Right lung (tissue), 5 donors: ENCODE data around the gene ACTL10. TPM values are rescaled to one million over a fixed set of nuclear protein-coding genes. Genes with fewer than 3 reads are reported as not detected.
A peak's percentile ranks its signal among the peaks of the same experiment; 100 is the strongest.

ENCODE experiments used
- DNase-seq, 2 donors: peaks; one replicate each; pipeline ENCODE4 v3.0.0-alpha.2; 2013
- polyA plus RNA-seq, 5 donors: library from polyadenylated mRNA; unstranded; fragments of 120-200 nt; gene quantifications; one replicate each; pipeline versions ENCODE4 v1.2.1 to v1.2.3, GENCODE V29; 2013; ENCODE audit warnings: inconsistent platforms in 1 of 5, low replicate concordance in 1 of 5; ENCODE audit not compliant: insufficient read length in 5 of 5, insufficient read depth in 1 of 5

The ACTL10 gene
- polyA plus RNA-seq, 5 donors = 0.29 to 0.91 (median 0.44) TPM

GRCh38 chr20:33676652-33677645 lies 10.2 kb downstream of the ACTL10 start:
- DNase-seq = no peak

- no peak for DNase-seq
Observed at GRCh38 chr20:33677991-33678702, 11.4 kb downstream of the ACTL10 start.

GRCh38 chr20:33679758-33680485 lies 13.2 kb downstream of the ACTL10 start:
- DNase-seq = no peak

- no peak for DNase-seq
Observed at GRCh38 chr20:33680686-33681085, 13.9 kb downstream of the ACTL10 start.

- no peak for DNase-seq
Observed at GRCh38 chr20:33681288-33681687, 14.5 kb downstream of the ACTL10 start.

- no peak for DNase-seq
Observed at GRCh38 chr20:33681728-33682353, 15.1 kb downstream of the ACTL10 start.

GRCh38 chr20:33684533-33685327 lies 18.0 kb downstream of the ACTL10 start:
- DNase-seq = no peak

GRCh38 chr20:33685328-33686099 lies 18.8 kb downstream of the ACTL10 start:
- no peak for DNase-seq

GRCh38 chr20:33686100-33686983 lies 19.6 kb downstream of the ACTL10 start, which contains the start of gene E2F1:
Gene E2F1 (minus strand): TSS chr20:33686385. CDS start chr20:33686264, 121 bp downstream.
- peak; percentile 91 to 92 for DNase-seq

GRCh38 chr20:33686984-33687366 lies 20.2 kb downstream of the ACTL10 start:
- DNase-seq = no peak

- no peak for DNase-seq
Observed at GRCh38 chr20:33687370-33687915, 20.7 kb downstream of the ACTL10 start.

- DNase-seq = no peak
Observed at GRCh38 chr20:33687993-33688937, 21.5 kb downstream of the ACTL10 start.

- no peak for DNase-seq
Observed at GRCh38 chr20:33688938-33689424, 22.2 kb downstream of the ACTL10 start.

- DNase-seq = no peak
Observed at GRCh38 chr20:33689493-33689892, 22.8 kb downstream of the ACTL10 start.

- no peak for DNase-seq
Observed at GRCh38 chr20:33689973-33690372, 23.2 kb downstream of the ACTL10 start.

- DNase-seq = no peak
Observed at GRCh38 chr20:33693289-33693688, 26.5 kb downstream of the ACTL10 start.
